Panc1 (cell line): ENCODE measurements around the gene GLIS2.

Experiments used
- CTCF ChIP-seq: fragments of 450-650 bp; IDR thresholded peaks from 2 replicates; pipeline ENCODE4 v1.5.1; 2017; ENCODE audit warnings: mild to moderate bottlenecking
- SIN3A ChIP-seq: IDR thresholded peaks from 2 replicates; pipeline ENCODE4 v1.6.1; 2012; ENCODE audit warnings: low read depth, mild to moderate bottlenecking, low read length, moderate library complexity, borderline replicate concordance; ENCODE audit not compliant: insufficient read depth

GRCh38 chr16:4371357-4372000, 55.6 kb downstream of the GLIS2 start, which contains the start of gene VASN:
- TF ChIP-seq CTCF, result no peak
- TF ChIP-seq SIN3A, result peak; percentile 79; the same call in 1 of the 2 replicates
